GM18526 (cell line): Measurements from ENCODE around the gene MAN1C1.

Source experiments
- POLR2A ChIP-seq: IDR thresholded peaks from 3 replicates; pipeline ENCODE4 v1.6.1; 2011; ENCODE audit not compliant: insufficient read length; ENCODE audit errors: extremely low read depth

Gene MAN1C1

DNA sequence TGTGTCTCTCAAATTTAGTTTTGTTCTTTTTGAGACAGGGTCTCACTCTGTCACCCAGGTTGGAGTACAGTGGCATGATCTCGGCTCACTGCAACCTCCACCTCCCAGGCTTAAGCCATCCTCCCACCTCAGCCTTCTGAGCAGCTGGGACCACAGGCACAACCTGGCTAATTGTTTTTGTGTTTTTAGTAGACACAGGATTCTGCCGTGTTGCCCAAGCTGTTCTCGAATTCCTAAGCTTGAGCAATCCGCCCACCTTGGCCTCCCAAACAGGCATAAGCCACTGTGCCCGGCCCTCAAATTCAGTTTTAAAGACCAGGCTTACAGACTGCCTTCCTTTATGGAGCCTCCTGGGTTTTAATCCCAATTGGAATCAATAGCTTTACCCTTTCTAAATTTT is 99.7 kb downstream of the MAN1C1 start:
- no peak for TF ChIP-seq POLR2A

- no peak for TF ChIP-seq POLR2A
Measured at GRCh38 chr1:25718732-25719131, 102.1 kb downstream of the MAN1C1 start.

- TF ChIP-seq POLR2A = no peak
Measured at GRCh38 chr1:25720624-25721023, 104.0 kb downstream of the MAN1C1 start.

- no peak for TF ChIP-seq POLR2A
Measured at GRCh38 chr1:25723250-25723880, 106.8 kb downstream of the MAN1C1 start.

DNA sequence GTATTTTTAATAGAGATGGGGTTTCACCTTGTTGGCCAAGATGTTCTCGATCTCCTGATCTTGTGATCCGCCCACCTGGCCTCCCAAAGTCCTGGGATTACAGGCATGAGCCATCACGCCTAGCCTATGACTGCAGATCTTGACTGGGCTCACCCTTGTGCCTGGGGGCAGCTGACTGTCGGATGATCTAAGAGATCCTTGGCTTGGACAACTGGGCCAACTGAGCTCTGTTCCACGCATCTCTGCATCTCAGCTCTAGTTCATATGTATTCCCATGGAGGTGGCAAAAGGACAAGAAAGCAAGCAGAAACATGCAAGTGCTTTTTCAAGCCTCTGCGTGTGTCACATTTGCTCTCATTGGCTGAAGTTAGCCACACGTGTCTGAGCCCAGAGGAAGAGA is 107.6 kb downstream of the MAN1C1 start:
- no peak for TF ChIP-seq POLR2A

- TF ChIP-seq POLR2A = no peak
Measured at GRCh38 chr1:25724966-25725365, 108.4 kb downstream of the MAN1C1 start.

DNA sequence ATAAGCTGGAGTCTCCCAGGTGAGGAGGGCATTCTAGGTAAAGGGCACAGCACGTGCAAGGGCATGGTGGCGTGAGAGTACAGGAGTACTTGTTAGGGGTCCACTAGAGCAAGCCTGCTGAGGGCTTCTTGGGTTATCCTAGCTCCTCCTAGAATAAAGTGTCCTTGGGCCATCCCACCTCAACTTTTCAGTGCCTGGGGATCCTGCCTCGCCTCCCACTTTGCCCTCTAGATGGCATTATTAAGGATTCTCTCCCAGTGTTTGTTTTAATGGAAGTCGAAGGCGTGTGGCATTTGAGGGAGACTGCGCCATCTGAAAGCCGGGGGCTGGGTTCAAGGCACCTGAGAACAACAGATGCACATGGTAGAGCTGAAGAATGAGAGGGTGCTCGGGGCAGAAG is 108.9 kb downstream of the MAN1C1 start:
- TF ChIP-seq POLR2A = no peak

DNA sequence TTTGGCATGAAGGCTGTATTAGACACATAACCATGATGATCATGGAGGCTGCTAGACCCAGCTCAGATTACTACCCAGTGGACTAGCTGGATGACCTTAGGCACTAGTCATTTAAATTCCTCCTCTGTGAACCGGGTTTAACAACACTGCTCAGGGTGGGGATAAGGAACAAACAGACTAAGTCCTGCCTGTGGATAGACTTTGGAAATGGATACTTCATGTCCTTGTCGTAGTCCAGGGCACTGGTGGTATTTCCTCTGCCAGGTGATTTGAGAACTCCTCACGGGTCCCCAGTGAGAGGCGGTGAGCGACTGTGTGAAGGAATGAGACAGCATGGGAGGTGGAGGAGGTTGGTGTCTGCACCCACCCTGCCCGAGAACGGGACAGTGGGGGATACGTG is 110.5 kb downstream of the MAN1C1 start:
- TF ChIP-seq POLR2A = no peak

GRCh38 chr1:25727635-25728286 is 111.2 kb downstream of the MAN1C1 start:
- TF ChIP-seq POLR2A = no peak

- TF ChIP-seq POLR2A = no peak
Measured at GRCh38 chr1:25728301-25728935, 111.8 kb downstream of the MAN1C1 start.

DNA sequence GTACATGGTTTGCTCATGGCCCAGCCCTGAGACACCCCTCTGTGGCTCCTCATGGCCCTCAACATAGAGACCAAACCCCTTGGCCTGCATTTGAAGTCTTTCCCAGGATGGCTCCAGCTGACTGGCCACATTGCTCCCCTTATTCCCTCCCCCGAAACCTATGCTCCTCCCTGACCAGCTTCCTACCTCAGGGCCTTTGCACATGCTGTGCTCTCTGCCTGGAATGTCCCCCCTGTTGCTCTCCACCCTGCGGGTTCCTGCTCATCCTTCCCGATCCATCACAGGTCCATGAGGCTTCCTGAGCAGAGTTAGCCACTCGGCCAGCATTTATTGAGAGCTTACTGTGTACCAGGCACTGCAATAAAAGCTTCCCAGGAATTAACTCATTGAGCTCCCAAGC is 112.5 kb downstream of the MAN1C1 start:
- no peak for TF ChIP-seq POLR2A

- TF ChIP-seq POLR2A = no peak
Measured at GRCh38 chr1:25729790-25730644, 113.4 kb downstream of the MAN1C1 start.

DNA sequence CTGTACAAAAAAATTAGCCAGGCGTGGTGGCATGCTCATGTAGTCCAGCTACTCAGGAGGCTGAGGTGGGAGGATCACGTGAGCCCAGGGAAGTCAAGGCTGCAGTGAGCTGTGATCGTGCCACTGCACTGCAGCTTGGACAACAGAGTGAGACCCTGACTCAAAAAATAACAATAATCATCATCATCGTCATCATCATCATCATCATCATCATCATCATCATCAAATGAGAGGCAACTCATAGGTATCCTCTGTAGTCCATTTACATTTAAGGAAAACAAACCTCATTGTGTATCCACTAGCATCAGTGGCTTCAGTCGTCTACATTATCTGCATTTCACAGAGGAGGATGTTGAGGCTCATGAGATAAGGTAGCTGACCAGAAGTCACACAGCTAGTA is 114.6 kb downstream of the MAN1C1 start:
- no peak for TF ChIP-seq POLR2A

- no peak for TF ChIP-seq POLR2A
Measured at GRCh38 chr1:25731626-25732370, 115.2 kb downstream of the MAN1C1 start.

- TF ChIP-seq POLR2A = no peak
Measured at GRCh38 chr1:25732821-25733220, 116.2 kb downstream of the MAN1C1 start.
